NAMALWA (cell line): ENCODE data around the gene NOS1AP.
"Not testable (repeated sequence)": the region's sequence is repeated elsewhere in the genome, so short reads cannot be mapped to it uniquely, and the experiment has no call there.

Experiments
- DNase-seq: peaks from one replicate; pipeline ENCODE4 v3.0.0-alpha.2; 2015; ENCODE audit warnings: low spot score

Gene NOS1AP

GRCh38 chr1:162416215-162416614, 346.7 kb downstream of the NOS1AP start:
- no peak for DNase-seq

GRCh38 chr1:162416909-162417308, 347.4 kb downstream of the NOS1AP start:
- DNase-seq: no peak

DNA sequence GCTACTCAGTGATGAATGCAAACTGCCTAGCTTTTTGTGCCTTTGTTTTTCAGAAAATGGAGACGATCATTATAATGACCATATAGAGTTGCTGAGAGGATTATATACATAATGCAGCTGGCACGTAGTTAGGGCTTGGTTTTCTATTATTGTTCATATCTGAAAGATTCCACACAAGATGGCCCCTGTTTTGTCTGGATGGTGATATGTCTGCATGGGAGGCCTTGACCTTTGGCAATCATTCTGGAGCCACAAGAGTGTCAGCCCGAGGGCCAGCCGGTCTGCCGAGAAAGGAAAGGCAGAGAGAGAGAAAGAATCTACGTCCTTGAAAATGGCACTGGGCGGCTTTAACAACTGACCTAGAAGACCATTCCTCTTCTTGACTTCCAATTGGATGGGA, 348.2 kb downstream of the NOS1AP start:
- no peak for DNase-seq

- DNase-seq: not testable (repeated sequence)
These were observed 349.1 kb downstream of the NOS1AP start for GRCh38 chr1:162418584-162418983.

- DNase-seq: not testable (repeated sequence)
These were observed 350.0 kb downstream of the NOS1AP start for GRCh38 chr1:162419450-162419931.
